Thoracic aorta (tissue), 2 donors: Measurements from ENCODE around the gene RARB. TPM values are rescaled to one million over a fixed set of nuclear protein-coding genes. Genes with fewer than 3 reads are reported as not detected.

Experiments used
- ATAC-seq: fragments of 150-250 bp; one replicate; pipeline ENCODE4 v1.8.0; 2017; ENCODE audit warnings: low read depth; ENCODE audit not compliant: insufficient number of reproducible peaks, low FRiP score
- DNase-seq: peaks from one replicate; pipeline ENCODE4 v3.0.0-alpha.2; 2020; ENCODE audit warnings: low spot score
- H3K27ac ChIP-seq, 2 donors: fragments of 200-600 bp; sonication (generic); 1 replicate in 1 of 2; 2 replicates in 1 of 2; pipeline ENCODE4 v1.5.1; 2016; ENCODE audit warnings: mild to moderate bottlenecking in 2 of 2, moderate library complexity in 2 of 2
- H3K27me3 ChIP-seq: fragments of 200-600 bp; sonication (generic); replicated peaks from 2 replicates; pipeline ENCODE4 v1.6.0; 2016; ENCODE audit warnings: mild to moderate bottlenecking; ENCODE audit not compliant: insufficient read depth
- H3K36me3 ChIP-seq: fragments of 200-600 bp; sonication (generic); one replicate; pipeline ENCODE4 v1.5.1; 2016
- H3K4me1 ChIP-seq, 2 donors: fragments of 200-600 bp; sonication (generic); 1 replicate in 1 of 2; 2 replicates in 1 of 2; pipeline versions ENCODE4 v1.5.1 to v1.6.0; 2016; ENCODE audit warnings: low read depth in 2 of 2, mild to moderate bottlenecking in 1 of 2; ENCODE audit not compliant: control insufficient read depth in 1 of 2
- H3K4me3 ChIP-seq: fragments of 200-600 bp; sonication (generic); 2 replicates; pipeline ENCODE4 v1.5.1; 2016; ENCODE audit warnings: mild to moderate bottlenecking
- H3K9me3 ChIP-seq: fragments of 200-600 bp; sonication (generic); 2 replicates; pipeline ENCODE4 v1.5.1; 2016
- total RNA-seq, 2 donors: library from RNA; depleted of rRNA; stranded (reverse); fragments of >200 nt; gene quantifications; one replicate each; pipeline versions ENCODE4 v1.1.0 to v1.2.3, GENCODE V29; 2016
- TF ChIP-seq, protein P1 (sequence below): fragments of 200-600 bp; sonication (generic); IDR thresholded peaks from one replicate; pipeline ENCODE4 v1.5.1; 2019; ENCODE audit warnings: antibody characterized with exemption

Gene RARB
- total RNA-seq, 2 donors from 2014 or later = 3.8 to 12.3 TPM

DNA sequence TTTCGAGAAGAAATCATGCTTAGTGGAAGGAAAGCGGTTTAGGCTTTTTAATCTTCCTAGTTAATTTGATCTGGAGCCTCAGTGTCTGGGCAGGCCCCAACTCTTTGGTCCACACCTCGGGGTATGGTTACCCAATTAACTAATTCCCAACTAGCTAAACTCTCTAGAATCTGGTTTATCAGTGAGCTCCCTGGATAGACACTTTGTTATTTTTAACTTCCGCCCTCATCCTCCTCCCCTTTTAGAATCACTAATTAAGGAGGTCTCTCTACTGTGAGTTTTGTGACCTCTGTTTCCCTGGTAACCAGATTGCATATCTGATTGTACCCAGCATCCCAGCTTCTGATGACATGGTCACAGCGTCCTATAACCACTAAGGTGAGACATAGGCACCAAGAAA is 112.2 kb downstream of the RARB start:
- no peaks in the 10 kb centered on the region for H3K4me1 ChIP-seq
- TF ChIP-seq, protein P1, sequence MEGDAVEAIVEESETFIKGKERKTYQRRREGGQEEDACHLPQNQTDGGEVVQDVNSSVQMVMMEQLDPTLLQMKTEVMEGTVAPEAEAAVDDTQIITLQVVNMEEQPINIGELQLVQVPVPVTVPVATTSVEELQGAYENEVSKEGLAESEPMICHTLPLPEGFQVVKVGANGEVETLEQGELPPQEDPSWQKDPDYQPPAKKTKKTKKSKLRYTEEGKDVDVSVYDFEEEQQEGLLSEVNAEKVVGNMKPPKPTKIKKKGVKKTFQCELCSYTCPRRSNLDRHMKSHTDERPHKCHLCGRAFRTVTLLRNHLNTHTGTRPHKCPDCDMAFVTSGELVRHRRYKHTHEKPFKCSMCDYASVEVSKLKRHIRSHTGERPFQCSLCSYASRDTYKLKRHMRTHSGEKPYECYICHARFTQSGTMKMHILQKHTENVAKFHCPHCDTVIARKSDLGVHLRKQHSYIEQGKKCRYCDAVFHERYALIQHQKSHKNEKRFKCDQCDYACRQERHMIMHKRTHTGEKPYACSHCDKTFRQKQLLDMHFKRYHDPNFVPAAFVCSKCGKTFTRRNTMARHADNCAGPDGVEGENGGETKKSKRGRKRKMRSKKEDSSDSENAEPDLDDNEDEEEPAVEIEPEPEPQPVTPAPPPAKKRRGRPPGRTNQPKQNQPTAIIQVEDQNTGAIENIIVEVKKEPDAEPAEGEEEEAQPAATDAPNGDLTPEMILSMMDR = no peak
- no peaks in the 10 kb centered on the region for H3K36me3 ChIP-seq
- ATAC-seq = no peak
- no peak overlapping the region for H3K27ac ChIP-seq
- no peaks in the 10 kb centered on the region for H3K27me3 ChIP-seq
- DNase-seq = no peak
- H3K9me3 ChIP-seq = no peaks in the 10 kb centered on the region
- no peak overlapping the region for H3K4me3 ChIP-seq

DNA sequence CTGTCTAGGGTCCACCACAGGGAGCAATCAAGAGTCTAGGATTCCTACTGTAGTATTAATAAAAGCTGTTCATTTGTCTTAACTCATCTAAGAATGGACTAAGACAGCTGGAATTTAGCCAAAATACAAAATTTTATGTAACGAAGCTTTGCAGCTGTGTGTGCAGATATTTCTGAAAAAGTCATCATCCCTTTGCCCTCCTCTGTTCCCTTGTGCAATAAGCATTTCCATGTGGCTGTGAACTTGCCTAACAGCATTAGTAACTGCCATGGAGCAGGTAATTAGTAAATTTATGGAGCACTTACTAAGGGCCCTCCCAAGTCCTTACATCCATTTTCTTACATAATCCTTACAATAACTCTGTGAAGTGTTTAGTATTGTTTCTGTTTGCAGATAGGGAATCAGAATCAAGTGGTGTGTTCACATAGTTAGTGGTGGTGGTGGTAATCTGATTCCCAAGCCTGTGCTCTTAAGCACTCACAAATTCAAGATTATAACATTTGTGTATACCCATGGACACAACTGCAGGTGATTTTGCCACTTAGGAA is 114.5 kb downstream of the RARB start:
- Histone ChIP-seq H3K4me1 (no peaks in the 10 kb centered on the region), H3K36me3 (no peaks in the 10 kb centered on the region), H3K9me3 (no peaks in the 10 kb centered on the region), H3K4me3 (no peak overlapping the region), H3K27me3 (no peaks in the 10 kb centered on the region), H3K27ac (no peak overlapping the region)
- TF ChIP-seq, protein P1 = no peak
- no peak for DNase-seq
- no peak for ATAC-seq

DNA sequence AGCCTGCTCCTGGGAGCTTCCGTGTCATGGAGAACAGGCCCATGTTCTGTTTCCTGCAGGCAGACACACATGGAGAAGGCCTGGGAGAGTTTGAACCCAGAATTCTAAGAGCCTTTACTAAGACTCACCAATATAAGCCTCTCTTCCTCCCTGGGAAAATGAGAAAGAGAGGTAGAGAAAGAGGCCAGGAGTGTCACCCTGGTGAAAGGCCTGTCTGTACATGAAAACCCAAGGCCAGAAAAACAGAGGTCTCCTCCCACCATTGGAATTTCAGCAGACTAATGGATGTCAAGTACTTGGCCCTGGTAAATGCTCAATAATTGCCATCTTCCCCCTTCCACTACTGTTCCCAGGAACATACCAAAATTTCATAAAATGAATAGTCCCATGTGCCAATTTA is 119.0 kb downstream of the RARB start:
- DNase-seq (no peak), ATAC-seq (no peak)
- Histone ChIP-seq H3K4me1 (no peaks in the 10 kb centered on the region), H3K9me3 (no peaks in the 10 kb centered on the region), H3K27ac (no peak overlapping the region), H3K27me3 (no peaks in the 10 kb centered on the region), H3K4me3 (no peak overlapping the region), H3K36me3 (no peaks in the 10 kb centered on the region)
- TF ChIP-seq, protein P1 = no peak

DNA sequence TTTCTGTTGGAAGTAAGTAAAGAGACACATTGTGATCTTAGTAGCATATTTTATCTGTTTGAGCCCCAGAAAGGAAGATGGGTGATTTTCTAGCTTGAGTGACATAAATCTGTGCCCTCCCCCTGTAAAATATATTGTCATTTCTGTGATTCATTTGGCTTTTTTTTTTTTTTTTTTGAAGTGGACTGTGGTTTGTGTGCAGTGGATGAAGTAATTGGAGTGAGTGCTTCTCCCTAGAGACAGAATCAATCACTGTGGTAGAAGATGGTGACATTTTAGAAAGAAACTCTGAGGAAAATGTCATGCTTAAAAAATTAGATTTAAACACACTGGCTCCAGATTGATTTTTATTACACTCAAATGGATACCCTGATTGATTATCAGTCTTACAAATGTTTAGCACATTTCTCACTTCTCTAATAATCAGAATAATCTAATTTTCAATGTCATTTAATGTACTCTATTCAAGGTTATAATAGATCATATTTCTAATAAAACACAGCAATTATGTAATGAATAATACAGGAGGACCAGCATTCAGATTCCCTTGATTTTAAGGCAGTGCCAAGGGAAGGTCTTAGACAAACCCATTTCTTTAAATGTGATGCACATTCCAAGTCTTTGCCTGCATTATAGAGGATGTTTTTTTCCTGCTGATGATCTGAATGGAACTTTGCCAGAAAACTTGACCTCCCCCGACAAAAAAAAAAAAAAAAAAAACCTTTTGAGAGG is 120.0 kb downstream of the RARB start:
- H3K36me3 ChIP-seq = no peaks in the 10 kb centered on the region
- no peak overlapping the region for H3K27ac ChIP-seq
- no peaks in the 10 kb centered on the region for H3K9me3 ChIP-seq
- no peak overlapping the region for H3K4me3 ChIP-seq
- DNase-seq = no peak
- ATAC-seq = no peak
- no peaks in the 10 kb centered on the region for H3K27me3 ChIP-seq
- no peaks in the 10 kb centered on the region for H3K4me1 ChIP-seq
- TF ChIP-seq, protein P1 = no peak

DNA sequence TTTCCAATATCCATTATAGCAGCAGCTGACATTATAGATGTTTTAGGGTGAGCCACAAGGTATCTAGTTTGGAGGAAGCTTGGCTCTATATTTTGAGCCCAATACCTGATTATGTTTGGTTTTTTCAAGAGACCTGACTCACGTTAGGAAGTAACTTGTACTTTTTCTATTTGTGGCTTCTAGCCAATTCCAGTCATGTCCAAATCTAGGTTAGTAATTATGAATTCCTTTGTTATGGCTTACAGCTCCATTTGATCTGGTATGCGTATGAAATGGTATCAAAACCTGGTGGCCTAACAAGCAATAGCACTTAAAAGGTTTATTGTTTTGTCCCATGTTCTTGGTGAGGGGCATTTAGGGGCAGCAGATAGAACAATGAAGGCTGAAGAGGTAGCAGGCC is 120.8 kb downstream of the RARB start:
- H3K27ac ChIP-seq = no peak overlapping the region
- no peaks in the 10 kb centered on the region for H3K27me3 ChIP-seq
- no peak overlapping the region for H3K4me3 ChIP-seq
- H3K9me3 ChIP-seq = no peaks in the 10 kb centered on the region
- H3K36me3 ChIP-seq = no peaks in the 10 kb centered on the region
- TF ChIP-seq, protein P1 = no peak
- no peaks in the 10 kb centered on the region for H3K4me1 ChIP-seq
- DNase-seq = no peak
- ATAC-seq = no peak
